Left ventricle myocardium superior (tissue), 1 donor: ENCODE results near the gene HTRA3. TPM values are rescaled to one million over a fixed set of nuclear protein-coding genes. Genes with fewer than 3 reads are reported as not detected.
"Not testable (repeated sequence)": the region's sequence is repeated elsewhere in the genome, so short reads cannot be mapped to it uniquely, and the experiment has no call there.

Experiments
- ATAC-seq: fragments of 200-7000 bp; cut with Tn5 transposase; one replicate; pipeline ENCODE4 v1.9.1; 2020; ENCODE audit warnings: mild to moderate bottlenecking, moderate library complexity
- DNase-seq: peaks from one replicate; pipeline ENCODE4 v3.0.0-alpha.2; 2020
- intact Hi-C: fragments of 100-400 bp; cut with micrococcal nuclease; formaldehyde crosslinking; loops from one replicate; pipeline ENCODE4 v1.11.0; 2022
- total RNA-seq: library from RNA; stranded (reverse); fragmentation: NEBNext Ultra II Directional; extraction: Animal tissue kit (Norgen Biotek cat#: 25700); gene quantifications from one replicate; pipeline ENCODE4 v1.2.1, GENCODE V29; 2021
- donor health status: DM: no; HTN: yes; CAD: no; lungs with severe emphysema.

HTRA3 gene
- total RNA-seq, 1 donor from 2014 or later = 95.6 TPM

DNA sequence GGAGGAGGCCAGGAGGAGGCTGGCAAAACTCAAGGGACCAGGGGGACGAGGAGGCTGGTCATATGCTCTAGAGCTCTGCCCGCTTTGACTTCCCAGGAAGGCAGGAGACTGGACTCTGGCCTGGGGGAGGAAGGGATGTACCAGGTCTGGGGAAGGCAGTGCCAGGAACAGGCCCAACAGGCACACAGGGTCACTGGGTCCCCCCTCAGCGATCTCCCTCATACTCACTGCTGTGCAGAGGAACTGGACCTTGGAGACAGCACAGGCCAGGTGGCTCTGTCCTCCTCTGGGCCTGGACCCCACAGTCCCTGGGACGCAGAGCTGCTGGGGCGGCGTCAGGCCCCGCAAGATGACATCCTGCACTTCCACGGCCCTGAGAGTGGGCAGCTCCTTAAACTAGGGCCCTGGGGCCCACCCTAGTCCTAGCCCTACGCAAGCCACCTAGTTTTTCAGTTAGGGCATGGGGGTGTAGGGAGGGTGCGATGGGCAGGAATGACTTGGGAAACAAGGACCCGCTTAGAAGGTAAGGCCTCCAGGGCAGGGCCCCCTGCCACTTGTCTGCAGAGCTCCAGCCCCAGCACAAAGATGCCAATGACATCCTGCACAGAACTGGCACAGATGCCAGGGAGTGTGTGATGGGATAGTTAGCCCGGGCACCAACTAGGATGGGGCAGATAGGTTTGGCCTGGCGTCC lies 59.5 kb downstream of the HTRA3 start:
- no peak for ATAC-seq
- no peak for DNase-seq
- intact Hi-C loops = loop anchor here (10.0 kb wide), 1 partner anchor 76 kb away; no protein-coding TSS in a partner anchor

GRCh38 chr4:8329560-8329858 lies 60.0 kb downstream of the HTRA3 start:
- ATAC-seq (no peak), DNase-seq (no peak)
- intact Hi-C loops = loop anchor here (10.0 kb wide), 1 partner anchor 75 kb away; no protein-coding TSS in a partner anchor

DNA sequence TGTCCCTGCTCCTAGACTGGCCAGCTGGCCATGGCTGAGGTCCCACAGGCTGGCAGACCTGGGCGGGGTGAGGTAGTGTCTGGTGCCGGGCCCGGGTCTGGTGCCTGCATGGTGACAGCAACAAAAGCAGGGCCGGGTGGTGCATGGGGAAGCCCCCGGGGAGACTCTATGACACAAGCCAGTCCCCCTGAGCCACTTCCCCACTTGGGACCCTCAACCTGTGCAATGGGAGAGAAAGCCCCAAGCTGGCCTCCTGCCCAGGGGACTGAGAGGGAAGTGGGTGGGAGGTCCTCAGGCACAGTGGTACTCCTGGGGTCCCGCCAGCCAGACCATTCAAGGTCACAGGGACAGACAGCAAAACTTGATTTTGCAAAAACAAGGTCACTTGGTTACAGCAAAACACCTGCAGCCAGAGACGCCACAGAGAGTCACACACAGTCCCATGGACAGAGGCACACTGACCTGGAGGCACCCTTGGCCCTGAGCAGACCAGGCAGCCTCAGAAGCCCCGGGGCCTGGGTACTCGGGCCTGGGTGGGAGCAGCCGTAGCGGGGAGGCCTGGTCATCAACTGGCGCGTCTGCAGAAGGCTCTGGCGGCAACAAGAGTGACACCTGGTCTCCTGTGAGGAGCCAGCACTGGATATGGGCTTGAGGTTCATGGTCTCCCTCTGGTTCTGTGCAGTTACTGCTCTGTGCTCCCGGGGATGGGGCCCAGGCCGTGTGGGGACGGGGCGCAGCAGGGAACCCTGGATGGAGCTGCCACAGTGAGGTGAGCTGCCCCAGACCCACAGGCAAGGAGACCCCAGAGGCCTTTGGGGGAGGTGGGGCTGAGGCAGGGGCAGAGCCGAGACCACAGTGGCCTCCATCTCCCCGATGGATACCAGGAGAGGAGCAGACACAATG lies 60.6 kb downstream of the HTRA3 start:
- intact Hi-C loops = loop anchor here (10.0 kb wide), 1 partner anchor 75 kb away; no protein-coding TSS in a partner anchor
- ATAC-seq (peak; percentile 47), DNase-seq (no peak)

DNA sequence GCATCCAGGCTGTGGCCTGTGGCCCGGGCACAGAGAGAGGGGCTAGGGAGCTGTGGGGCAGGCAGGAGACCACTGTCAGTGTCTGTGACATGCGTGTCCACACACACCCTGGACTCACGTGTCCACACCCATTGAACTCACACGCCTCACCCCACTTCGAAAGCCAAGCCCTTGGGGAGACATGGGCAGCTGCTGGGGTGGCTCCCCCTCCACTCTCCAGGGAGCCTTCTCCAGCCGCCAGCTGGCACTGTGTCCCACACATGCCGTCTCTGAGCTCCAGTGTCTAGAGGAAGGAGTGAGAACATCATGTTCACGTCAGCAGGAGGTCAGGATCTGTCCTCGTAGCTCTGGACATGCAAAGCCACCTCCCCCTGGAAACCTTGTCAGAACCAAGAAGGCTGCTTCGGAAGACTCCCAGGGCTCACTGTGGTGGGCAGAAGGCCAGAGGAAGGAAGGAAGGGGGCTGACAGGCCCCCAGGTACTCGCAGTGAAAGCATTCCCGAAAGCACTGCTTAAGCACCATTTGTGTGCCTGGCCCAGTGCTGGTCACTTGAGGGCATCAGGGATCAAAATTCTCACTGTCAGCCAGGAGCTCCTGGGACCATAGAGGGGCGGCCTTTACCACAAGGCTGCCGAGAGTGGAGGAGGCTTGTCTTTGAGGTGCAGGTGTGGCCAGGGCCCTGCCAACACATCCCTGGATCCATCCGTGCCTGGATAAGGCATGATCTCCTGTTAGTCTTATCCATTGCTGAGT lies 61.4 kb downstream of the HTRA3 start:
- DNase-seq (peak; percentile 91), ATAC-seq (peak; percentile 96)
- intact Hi-C loops = no loop called here

DNA sequence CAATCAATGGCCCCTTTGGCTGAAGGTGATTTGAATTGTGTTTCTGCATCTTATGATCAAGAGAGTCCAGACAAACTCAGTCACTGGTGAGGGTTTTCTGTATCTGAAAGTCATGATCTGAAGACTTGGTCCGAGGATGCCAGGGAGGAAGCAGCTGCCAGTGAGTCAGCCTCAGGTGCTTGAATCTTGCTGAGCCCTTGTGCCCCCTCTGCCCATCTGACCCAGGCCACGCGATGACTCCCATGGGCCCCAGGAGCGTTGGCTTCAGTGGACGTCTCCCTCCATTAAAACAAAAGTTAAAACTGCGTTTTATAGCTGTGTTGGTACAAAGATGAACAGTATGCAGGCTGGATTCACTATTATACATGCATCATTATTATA lies 62.0 kb downstream of the HTRA3 start:
- ATAC-seq (no peak), DNase-seq (no peak)
- intact Hi-C loops = no loop called here

GRCh38 chr4:8332038-8332857 lies 62.7 kb downstream of the HTRA3 start:
- intact Hi-C loops = no loop called here
- no peak for DNase-seq
- no peak for ATAC-seq

GRCh38 chr4:8332891-8333331 lies 63.4 kb downstream of the HTRA3 start:
- no peak for ATAC-seq
- DNase-seq = no peak
- intact Hi-C loops = no loop called here

- ATAC-seq (no peak), DNase-seq (no peak)
- intact Hi-C loops = no loop called here
Observed at GRCh38 chr4:8333726-8334460, 64.3 kb downstream of the HTRA3 start.

- ATAC-seq = no peak
- intact Hi-C loops = no loop called here
- DNase-seq = no peak
Observed at GRCh38 chr4:8334786-8335460, 65.4 kb downstream of the HTRA3 start.

- DNase-seq (no peak), ATAC-seq (no peak)
- intact Hi-C loops = no loop called here
Observed at GRCh38 chr4:8335848-8336247, 66.3 kb downstream of the HTRA3 start.

- DNase-seq (no peak), ATAC-seq (no peak)
- intact Hi-C loops = no loop called here
Observed at GRCh38 chr4:8336412-8337075, 67.0 kb downstream of the HTRA3 start.

DNA sequence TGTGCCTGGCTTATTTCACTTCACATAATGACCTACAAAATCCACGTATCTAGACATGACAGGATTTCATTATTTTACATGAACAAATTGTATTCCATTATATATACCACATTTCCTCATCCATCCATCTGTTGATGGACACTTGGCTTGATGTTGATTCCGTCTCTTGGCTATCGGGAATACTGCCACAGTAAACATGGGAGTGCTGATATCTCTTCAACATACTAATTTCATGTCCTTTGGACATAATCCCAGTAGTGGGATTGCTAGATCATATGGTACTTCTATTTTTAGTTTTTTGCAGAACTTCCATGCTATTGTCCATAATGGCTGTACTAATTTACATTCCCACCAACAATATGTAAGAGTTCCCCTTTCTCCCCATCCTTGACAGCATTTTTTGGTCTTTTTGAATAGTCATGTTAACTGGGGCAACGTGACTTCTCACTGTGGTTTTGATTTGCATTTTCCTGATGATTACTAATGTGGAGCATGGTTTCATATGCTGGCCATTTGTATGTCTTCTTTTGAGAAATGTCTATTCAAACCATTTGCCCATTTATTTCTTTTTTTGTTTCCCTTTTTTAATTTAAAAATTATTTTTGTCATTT lies 68.9 kb downstream of the HTRA3 start:
- intact Hi-C loops = no loop called here
- ATAC-seq (no peak), DNase-seq (no peak)

GRCh38 chr4:8340781-8341241 lies 71.3 kb downstream of the HTRA3 start:
- DNase-seq (peak; percentile 94), ATAC-seq (peak; percentile 93)
- intact Hi-C loops = no loop called here

- intact Hi-C loops, DNase-seq, ATAC-seq: not testable (repeated sequence)
Observed at GRCh38 chr4:8341281-8341680, 71.7 kb downstream of the HTRA3 start.

- intact Hi-C loops = no loop called here
- peak; percentile 84 for DNase-seq
Observed at GRCh38 chr4:8341691-8342090, 72.1 kb downstream of the HTRA3 start.

DNA sequence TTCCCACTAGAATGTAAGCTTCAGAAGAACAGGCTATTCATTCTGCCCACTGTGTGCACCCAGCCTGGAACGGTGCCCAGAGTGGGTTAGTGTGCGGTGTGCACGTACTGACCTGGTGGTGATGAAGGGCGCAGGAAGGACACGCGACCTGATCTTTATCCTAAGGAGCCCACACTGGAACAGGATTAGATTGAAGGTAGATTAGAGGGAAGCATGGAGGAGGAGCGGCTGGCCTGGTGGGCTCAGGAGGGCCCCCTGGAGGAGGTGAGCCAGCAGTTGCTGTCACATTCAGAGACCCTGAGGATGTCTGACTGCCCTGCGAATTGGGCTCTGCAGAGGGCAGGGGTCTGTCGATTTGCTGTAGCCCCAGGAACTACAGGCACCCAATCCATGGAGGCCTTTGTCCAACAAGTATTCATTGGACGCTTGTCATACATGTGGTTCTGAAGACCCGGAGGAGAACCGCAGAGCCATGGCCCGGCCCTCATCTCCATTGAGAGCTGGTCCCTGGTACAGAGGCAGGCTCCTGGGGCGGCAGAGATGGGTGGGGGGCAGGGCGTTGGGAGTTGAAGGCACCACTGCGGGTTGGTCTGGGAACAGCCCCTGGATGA lies 73.2 kb downstream of the HTRA3 start:
- DNase-seq (no peak), ATAC-seq (no peak)
- intact Hi-C loops = no loop called here

More at GRCh38 chr4:8341691-8342090, 72.1 kb downstream of the HTRA3 start:
- peak; percentile 71 for ATAC-seq
